C4-2B (cell line): ENCODE results near the gene DLG2.

Source experiments
- H3K27ac ChIP-seq: fragments of 450-650 bp; 2 replicates; pipeline ENCODE4 v1.5.1; 2017
- ZFX ChIP-seq: fragments of 450-650 bp; IDR thresholded peaks from 2 replicates; pipeline ENCODE4 v1.6.1; 2017
- TF ChIP-seq, protein P1 (sequence below): fragments of 450-650 bp; conservative IDR thresholded peaks from 2 replicates; pipeline ENCODE4 v1.5.1; 2017; ENCODE audit warnings: mild to moderate bottlenecking

Gene DLG2

DNA sequence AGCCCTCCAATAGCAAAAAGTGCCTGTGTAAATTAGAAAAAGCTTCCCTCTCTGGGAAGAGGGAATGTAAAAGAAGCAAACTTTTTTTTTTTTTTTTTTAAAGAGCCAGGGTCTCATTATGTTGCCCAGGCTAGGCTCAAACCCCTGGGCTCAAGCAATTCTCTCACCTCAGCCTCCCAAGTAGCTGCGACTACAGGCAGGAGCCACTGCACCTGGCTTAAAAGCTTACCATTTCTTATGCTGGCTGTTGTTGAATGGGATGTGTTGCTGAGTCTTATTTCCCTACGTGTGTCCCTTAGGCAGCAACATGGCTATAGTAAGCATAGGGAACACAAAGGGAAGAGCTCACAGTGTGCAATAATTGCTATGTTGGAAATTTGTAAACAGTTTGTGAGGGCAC, 2115.5 kb downstream of the DLG2 start:
- H3K27ac ChIP-seq = 0 out of 2 replicates have a peak overlapping the region, but pooled peaks have one; percentile 5
- TF ChIP-seq, protein P1, sequence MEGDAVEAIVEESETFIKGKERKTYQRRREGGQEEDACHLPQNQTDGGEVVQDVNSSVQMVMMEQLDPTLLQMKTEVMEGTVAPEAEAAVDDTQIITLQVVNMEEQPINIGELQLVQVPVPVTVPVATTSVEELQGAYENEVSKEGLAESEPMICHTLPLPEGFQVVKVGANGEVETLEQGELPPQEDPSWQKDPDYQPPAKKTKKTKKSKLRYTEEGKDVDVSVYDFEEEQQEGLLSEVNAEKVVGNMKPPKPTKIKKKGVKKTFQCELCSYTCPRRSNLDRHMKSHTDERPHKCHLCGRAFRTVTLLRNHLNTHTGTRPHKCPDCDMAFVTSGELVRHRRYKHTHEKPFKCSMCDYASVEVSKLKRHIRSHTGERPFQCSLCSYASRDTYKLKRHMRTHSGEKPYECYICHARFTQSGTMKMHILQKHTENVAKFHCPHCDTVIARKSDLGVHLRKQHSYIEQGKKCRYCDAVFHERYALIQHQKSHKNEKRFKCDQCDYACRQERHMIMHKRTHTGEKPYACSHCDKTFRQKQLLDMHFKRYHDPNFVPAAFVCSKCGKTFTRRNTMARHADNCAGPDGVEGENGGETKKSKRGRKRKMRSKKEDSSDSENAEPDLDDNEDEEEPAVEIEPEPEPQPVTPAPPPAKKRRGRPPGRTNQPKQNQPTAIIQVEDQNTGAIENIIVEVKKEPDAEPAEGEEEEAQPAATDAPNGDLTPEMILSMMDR = no peak
- no peak for TF ChIP-seq ZFX

DNA sequence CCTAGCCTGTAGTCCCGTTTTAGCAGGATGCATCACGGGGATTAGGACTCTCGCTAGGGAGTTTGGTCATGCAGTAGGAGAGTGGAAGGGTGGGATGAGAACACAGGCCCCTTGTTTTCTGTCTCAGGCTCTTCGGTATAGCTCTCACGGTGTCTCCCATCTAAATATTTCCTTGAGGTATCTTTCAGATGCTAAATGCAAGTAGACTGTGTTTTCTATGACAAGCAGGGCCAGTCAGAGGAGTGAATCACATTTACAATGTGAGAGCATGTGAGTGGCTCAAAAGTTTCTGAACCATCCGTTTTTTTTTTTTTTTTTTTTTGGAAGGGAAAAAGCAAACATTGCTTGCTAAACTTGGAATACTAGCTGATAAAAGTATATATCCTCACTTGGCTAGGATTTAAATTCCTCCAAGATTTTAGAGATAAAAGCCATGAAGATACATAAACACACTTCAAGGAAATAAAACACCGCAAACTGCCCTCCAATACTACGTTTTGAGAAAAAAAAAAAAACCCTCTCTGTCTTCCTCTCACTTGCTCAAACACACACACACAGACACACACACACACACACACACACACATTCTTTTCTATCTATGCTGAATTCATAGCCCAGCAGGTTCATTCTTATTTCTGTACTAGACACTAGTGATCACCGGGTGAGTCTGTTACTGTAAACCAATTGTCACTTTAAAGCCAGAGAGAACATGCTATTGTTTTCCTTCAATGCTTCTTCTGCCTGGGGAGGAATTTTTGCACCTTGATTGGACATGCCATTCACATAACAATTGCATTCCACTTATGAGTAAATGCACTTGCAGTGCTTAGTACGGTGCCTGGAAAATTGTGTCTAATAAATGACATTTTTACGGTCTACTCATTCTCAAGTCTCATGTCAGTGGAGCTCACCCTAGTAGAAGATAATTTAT, 2116.3 kb downstream of the DLG2 start:
- peak overlapping the region; percentile 46; the same call in 1 of the 2 replicates for H3K27ac ChIP-seq
- TF ChIP-seq, protein P1 = no peak
- no peak for TF ChIP-seq ZFX

DNA sequence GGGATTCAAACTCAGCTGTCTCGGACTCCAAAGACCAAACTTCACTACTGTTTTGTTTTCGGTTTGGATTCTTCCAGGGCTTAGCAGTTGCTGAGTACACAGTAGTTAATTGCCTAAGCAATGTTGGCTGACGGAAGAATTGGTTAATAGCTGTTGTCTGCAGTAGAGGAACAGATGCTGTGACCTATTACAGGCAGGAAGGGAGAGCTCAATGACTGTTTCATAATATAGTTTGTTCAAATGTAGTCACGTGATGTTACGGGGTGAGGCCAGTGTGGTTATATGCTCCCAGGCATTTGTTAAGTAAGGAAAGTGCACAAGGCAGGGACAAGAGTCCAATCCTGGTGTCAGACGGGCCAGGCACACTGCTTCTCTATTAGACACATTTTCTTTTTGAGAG, 2118.3 kb downstream of the DLG2 start:
- H3K27ac ChIP-seq = no peak overlapping the region
- TF ChIP-seq, protein P1 = no peak
- no peak for TF ChIP-seq ZFX

DNA sequence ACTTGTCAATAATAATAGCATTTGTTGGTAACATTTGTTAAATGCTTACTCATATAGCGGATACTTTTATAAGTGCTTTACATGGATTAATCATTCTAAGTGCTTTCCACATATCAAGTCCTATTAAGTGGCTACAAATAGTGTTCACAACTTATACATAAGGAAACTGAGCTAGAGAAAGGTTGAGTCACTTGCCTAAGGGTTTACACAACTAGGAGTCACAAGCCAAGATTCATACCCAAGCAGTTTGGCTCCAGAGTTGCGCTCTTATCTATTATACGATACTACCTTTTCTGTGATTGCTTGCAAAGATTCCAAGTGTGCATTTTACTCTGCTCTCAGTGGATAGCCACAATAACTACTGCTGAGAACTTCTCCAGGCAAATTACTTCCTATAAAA, 2125.1 kb downstream of the DLG2 start:
- H3K27ac ChIP-seq = no peak overlapping the region
- TF ChIP-seq, protein P1 = no peak
- TF ChIP-seq ZFX = no peak

DNA sequence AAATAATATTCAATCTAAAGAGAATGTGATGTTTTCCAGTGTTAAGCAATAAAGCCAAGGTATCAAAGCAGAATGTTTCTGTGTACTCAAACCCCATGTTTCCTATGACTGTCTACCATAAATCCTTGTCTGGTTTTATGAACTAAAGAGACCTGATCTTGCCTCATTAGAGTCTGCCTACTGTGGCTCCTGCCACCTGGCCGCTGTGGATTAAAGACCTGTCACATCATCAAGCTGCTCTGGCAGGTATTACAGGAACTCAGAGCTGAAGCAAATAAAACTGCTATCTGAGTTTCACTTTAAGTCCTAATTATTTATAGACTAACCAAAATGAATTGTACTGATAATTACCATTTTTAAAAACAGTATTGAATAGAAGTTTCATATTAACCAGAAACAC, 2133.2 kb downstream of the DLG2 start:
- TF ChIP-seq, protein P1 = no peak
- TF ChIP-seq ZFX = no peak
- H3K27ac ChIP-seq = no peak overlapping the region

DNA sequence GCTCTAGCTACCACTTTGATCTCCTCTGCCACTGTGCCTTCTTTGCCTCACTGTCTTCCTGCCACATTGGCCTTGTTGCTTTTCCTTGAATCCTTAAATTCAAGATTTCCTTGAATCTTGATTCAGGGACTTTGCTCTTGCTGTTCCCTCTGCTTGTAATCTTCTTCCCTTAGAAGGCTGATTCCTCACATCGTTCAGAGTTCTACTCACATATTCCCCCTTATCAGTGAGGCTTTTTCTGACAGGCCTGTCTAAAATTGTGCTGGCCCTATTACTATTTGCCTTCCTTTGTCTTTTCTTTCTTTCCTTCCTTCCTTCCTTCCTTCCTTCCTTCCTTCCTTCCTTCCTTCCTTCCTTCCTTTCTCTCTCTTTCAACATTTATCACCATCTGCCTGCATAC, 2134.1 kb downstream of the DLG2 start:
- H3K27ac ChIP-seq = no peak overlapping the region
- TF ChIP-seq, protein P1 = no peak
- no peak for TF ChIP-seq ZFX

DNA sequence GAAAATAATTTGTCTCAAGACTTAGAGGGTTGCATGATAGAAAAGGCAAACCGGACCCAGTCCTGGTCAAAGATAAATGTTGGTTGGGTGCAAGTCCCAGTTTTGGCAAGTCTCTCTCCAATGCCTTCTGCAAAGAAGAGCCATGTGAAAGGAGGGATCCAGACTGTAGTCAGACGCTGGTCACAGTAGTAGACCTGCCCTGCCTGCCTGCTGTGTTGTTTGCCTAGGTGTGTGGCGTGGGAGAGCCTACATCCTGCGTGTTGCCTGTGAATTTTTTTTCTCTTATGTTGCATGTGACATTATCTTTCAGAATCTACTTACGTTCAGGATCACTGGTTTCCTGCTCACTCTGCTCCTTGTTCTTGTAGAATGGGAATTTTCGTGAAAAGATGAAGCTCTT, 2143.3 kb downstream of the DLG2 start:
- no peak overlapping the region for H3K27ac ChIP-seq
- no peak for TF ChIP-seq ZFX
- TF ChIP-seq, protein P1 = no peak
